NCI-H226 (cell line): Measurements from ENCODE around the gene TNRC6A.
"Not testable (repeated sequence)": the region's sequence is repeated elsewhere in the genome, so short reads cannot be mapped to it uniquely, and the experiment has no call there.

Experiments
- DNase-seq: peaks from one replicate; pipeline ENCODE4 v3.0.0-alpha.2; 2015

The TNRC6A gene

GRCh38 chr16:24728891-24729242 is 584 bp upstream of the TNRC6A start:
- DNase-seq, result no peak

- DNase-seq, result peak; percentile 11
Observed at GRCh38 chr16:24729951-24730815, 732 bp downstream of the TNRC6A start.

- DNase-seq, result no peak
Observed at GRCh38 chr16:24730914-24731313, 1.5 kb downstream of the TNRC6A start.

- no peak for DNase-seq
Observed at GRCh38 chr16:24731722-24732419, 2.4 kb downstream of the TNRC6A start.

- no peak for DNase-seq
Observed at GRCh38 chr16:24734382-24734781, 4.9 kb downstream of the TNRC6A start.

GRCh38 chr16:24736758-24737157 is 7.3 kb downstream of the TNRC6A start:
- DNase-seq, result no peak

GRCh38 chr16:24737391-24737871 is 8.0 kb downstream of the TNRC6A start:
- peak; percentile 34 for DNase-seq

- no peak for DNase-seq
Observed at GRCh38 chr16:24737916-24738594, 8.6 kb downstream of the TNRC6A start.

- no peak for DNase-seq
Observed at GRCh38 chr16:24738895-24739294, 9.4 kb downstream of the TNRC6A start.

GRCh38 chr16:24741862-24742261 is 12.4 kb downstream of the TNRC6A start:
- no peak for DNase-seq

- not testable (repeated sequence) for DNase-seq
Observed at GRCh38 chr16:24742610-24743009, 13.2 kb downstream of the TNRC6A start.

GRCh38 chr16:24745391-24745790 is 15.9 kb downstream of the TNRC6A start:
- DNase-seq, result no peak

GRCh38 chr16:24745791-24746190 is 16.3 kb downstream of the TNRC6A start:
- no peak for DNase-seq

GRCh38 chr16:24747441-24747840 is 18.0 kb downstream of the TNRC6A start:
- no peak for DNase-seq

GRCh38 chr16:24748242-24748641 is 18.8 kb downstream of the TNRC6A start:
- DNase-seq, result peak; percentile 89

GRCh38 chr16:24749310-24749709 is 19.9 kb downstream of the TNRC6A start:
- DNase-seq, result no peak

GRCh38 chr16:24749872-24750271 is 20.4 kb downstream of the TNRC6A start:
- DNase-seq, result not testable (repeated sequence)

- no peak for DNase-seq
Observed at GRCh38 chr16:24753000-24753399, 23.5 kb downstream of the TNRC6A start.

GRCh38 chr16:24753437-24753836 is 24.0 kb downstream of the TNRC6A start:
- DNase-seq, result no peak

GRCh38 chr16:24754543-24754942 is 25.1 kb downstream of the TNRC6A start:
- no peak for DNase-seq

- DNase-seq, result no peak
Observed at GRCh38 chr16:24755201-24755874, 25.9 kb downstream of the TNRC6A start.

GRCh38 chr16:24758373-24758772 is 28.9 kb downstream of the TNRC6A start:
- peak; percentile 64 for DNase-seq

- DNase-seq, result peak; percentile 59
Observed at GRCh38 chr16:24759006-24759405, 29.6 kb downstream of the TNRC6A start.
